ENCODE results near the gene LARGE1.

GRCh38 chr22:33620085-33620484 lies 300.2 kb downstream of the LARGE1 start:
- TF ChIP-seq, protein P1, sequence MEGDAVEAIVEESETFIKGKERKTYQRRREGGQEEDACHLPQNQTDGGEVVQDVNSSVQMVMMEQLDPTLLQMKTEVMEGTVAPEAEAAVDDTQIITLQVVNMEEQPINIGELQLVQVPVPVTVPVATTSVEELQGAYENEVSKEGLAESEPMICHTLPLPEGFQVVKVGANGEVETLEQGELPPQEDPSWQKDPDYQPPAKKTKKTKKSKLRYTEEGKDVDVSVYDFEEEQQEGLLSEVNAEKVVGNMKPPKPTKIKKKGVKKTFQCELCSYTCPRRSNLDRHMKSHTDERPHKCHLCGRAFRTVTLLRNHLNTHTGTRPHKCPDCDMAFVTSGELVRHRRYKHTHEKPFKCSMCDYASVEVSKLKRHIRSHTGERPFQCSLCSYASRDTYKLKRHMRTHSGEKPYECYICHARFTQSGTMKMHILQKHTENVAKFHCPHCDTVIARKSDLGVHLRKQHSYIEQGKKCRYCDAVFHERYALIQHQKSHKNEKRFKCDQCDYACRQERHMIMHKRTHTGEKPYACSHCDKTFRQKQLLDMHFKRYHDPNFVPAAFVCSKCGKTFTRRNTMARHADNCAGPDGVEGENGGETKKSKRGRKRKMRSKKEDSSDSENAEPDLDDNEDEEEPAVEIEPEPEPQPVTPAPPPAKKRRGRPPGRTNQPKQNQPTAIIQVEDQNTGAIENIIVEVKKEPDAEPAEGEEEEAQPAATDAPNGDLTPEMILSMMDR (conservative IDR thresholded peaks at IDR 0.05 in 1 of 2, IDR thresholded peaks at IDR 0.05 in 1 of 2; ENCODE audit: low read depth in 1 of 2, low read length in 2 of 2): no peak
- no peak for TF ChIP-seq EZH2 (IDR thresholded peaks at IDR 0.05; ENCODE audit: low read length, missing control alignments)

Measured in fibroblast of lung (primary cell).